Activated CD4-positive, alpha-beta T cell treated with anti-CD3 and anti-CD28 coated beads for 4 hours (primary cell): Measurements from ENCODE around the gene GJB6.
A peak's percentile ranks its signal among the peaks of the same experiment; 100 is the strongest.

Experiments used
- DNase-seq, 2 donors: peaks; one replicate each; pipeline ENCODE4 v3.0.0-alpha.2; 2020

Gene GJB6

DNA sequence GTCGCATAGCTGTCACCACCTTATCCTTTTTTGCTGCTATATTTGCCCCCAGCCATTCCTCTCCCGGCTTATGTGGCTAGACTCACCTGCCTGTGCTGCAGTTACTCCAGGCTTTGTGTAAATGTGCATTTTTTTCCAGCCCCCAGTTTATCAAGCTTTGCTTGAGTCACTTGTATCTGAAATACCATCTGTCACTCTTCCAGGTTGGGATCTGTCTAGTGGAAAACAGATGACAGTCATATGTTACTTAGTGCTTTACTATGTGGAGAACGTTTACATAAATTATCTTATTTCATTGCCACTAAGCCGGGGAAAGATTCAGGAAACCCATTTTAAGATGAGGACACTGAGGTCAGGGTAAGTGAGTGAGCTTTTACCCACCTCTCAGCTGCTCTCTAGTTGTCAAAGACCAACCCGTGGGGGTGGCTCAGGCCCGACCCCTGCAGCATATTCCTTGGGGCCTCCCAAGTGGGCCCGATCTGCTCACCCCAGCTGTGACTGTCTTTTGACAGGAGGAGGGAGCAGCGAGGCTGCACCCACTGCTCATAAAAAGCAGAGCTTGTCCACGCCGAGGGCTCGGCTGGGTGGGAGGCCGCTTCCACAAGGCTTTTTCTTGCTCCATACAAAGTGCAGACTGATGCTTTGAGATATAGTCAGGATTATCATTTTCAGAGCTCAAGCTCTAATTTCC lies 46.6 kb downstream of the GJB6 start:
- no peak for DNase-seq

DNA sequence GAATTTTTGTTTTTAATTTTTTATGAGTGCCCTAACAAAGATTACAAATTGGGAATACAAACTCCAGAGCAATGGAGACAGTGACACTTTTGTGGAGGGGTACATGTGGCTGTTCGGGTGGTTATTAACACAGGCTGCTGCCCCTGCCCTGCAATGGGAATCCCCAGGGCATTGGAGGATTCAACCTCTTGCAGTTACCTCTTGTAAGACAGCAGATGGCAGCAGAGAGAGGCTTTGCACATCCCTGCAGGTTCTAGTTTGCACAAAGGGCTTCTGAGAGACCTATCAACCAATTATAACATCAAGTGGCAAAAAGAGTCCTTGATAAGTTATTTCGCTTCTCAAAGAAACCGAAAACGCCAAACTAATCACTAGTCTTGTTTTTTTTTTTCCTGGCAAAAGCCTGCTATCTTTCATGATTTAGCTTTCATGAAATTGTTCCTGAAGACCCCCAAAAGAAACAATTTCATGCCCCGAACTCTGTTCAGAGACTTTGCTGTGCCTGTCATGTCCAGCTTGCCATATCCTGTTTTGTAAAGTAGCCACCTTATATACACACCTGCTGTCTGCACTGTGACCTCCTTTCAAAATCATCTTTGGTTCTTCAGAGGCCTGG lies 49.8 kb downstream of the GJB6 start:
- peak; percentile 41 to 51 for DNase-seq

DNA sequence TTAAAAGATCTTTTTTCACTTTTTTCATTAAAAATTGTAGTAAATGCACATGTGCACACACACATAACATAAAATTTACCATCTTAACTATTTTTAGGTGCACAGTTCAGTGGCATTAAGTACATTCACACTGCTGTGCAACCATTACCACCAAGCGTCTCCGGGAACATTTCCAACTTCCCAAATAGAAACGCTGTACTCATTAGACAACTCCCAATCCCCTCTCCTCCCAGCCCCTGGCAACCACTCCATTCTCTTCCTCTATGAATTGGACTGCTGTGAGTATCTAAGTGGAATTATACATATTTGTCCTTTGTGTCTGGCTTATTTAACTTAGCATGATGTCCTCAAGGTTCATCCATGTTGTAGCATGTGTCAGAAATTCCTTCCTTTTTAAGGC lies 50.9 kb downstream of the GJB6 start:
- DNase-seq: no peak

DNA sequence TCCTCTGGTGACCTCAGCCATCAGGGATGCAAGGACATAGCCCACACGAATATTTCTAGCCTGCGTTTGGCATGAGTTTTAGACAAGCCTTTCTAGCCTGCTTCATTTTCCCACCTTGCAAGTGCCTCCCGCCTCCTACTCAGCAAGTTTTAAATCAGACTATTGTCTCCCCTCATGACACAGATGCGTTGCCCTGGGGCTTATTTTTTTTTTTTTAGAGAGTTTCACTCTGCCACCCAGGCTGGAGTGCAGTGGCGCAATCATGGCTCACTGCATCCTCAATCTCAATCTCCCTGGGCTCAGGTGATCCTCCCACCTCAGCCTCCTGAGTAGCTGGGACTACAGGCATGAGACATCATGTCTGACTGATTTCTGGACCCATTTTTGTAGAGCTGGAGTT lies 54.0 kb downstream of the GJB6 start:
- DNase-seq: no peak

DNA sequence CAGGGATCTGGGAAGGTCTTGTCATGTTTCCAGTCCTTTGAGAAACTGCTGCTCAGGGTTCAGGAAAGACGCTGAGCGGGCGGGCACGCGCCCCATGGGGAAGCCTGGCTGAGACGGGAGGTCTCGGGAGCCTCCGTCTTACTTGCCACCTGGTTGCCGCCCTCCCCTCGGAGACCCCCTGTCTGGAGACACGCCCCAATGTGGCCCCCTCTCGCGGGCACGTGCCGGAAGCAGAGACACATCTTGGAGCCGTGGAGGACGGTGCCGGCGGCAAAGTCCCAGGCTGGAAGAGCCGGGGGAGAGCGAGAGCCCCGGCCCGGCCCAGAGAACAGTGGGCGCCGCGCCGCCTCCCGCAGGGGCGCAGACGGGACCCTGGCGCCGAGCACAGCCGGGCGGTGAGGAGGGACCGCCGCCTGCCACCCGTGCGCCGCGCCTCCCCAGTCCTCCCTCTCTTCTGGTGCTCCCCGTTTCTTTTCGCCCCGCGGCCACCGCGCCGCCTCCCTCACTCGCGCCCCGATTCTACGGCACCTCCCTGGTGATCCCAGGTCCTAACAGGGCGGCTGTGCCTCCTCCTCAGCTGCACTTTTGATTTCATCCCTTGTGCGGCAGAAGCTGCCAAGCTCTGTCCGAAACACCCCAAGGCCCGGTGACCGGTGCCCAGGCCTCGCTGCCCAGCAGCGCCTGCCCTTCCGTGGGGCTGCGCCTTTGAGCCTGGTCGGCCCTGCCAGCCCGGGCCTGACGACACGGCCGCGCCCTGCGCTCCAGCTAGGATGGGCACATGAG lies 54.9 kb downstream of the GJB6 start:
- DNase-seq: no peak

DNA sequence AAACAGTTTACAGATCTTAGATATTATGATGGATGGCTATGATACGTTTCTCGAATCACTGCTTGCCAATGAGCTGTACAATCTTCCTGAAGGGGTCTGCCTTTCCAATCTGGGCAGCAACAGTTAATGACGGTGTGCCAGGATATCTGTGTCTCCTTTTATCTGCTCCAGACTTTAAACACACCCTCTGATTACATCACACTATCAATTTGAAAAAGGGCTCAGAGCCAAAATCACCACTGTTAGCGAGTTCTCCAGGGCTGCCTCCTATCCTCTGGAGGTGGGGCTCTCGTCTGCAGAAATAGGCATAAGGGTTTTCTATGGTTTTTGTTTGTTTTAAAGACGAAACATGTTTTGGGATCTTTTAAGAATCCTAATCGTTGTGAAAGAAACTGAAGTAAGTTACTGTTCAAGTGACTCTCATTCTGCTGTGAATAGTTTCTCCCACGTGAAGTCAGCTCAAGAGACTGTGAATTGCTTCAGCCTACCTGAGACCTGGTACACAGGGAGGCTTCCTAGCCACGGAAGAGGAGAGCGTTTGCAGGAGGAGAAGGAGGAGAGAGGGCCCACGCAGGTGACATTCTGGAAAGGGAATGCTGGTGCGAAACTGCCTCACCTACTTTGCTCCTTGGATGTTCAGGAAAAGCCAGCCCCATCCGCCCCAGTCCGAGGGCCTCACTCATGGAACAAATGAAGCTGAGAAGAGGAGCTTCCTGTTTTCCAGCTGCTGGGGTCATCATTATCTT lies 56.0 kb downstream of the GJB6 start:
- no peak for DNase-seq

DNA sequence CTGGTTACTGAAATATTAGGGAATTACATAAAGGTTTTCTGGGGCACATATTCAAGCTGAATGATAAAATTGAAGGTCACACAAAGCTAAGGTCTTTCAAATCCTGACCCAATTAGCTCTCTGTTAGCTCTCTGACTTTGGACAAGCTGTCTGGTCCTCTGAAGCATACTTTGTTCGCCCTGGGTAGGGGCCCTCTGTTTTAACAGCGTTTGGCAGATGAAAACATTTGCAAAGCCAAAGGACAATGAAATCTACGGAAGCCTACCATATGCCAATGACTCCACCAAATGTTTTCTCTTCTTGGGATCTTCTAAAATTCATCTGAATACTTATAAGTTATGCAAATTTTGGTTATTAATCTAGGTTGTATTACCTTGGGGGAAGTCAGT lies 56.7 kb downstream of the GJB6 start:
- no peak for DNase-seq

DNA sequence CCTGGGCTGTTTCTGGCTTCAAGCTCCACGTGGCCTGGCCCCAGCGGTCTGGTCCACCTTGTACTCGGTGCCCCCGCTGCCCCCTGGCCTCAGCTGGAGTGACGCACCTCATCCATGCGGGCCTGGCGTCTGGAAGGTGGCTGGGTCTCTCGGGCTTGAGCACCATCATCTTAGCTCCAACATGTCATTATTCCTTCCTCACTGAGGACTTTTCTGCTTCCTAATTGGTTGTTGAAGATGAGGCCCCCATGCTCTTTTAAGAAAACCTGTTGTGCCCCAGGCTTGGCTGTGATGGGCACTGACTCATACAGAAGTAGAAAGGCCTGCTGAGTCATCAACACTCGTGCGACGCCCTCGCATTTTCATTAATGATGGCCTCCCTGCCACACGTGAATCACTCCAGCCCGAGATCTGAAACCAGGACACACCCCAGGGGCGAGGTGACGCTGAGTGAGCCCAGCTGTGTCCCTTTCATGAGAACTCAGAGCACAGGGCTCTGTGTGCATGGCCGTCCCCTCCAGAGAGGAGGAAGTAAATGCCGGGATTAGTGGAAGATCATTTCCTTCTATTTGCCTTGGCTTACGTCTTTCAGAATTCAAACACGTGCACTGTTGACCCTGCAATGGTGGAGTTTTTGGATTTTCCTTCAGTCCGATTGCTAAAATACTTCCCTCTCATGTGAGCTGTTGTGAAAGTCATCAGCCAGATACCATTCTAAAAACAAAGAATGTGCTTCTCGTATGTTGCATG lies 57.3 kb downstream of the GJB6 start:
- DNase-seq: peak; percentile 63 to 74

DNA sequence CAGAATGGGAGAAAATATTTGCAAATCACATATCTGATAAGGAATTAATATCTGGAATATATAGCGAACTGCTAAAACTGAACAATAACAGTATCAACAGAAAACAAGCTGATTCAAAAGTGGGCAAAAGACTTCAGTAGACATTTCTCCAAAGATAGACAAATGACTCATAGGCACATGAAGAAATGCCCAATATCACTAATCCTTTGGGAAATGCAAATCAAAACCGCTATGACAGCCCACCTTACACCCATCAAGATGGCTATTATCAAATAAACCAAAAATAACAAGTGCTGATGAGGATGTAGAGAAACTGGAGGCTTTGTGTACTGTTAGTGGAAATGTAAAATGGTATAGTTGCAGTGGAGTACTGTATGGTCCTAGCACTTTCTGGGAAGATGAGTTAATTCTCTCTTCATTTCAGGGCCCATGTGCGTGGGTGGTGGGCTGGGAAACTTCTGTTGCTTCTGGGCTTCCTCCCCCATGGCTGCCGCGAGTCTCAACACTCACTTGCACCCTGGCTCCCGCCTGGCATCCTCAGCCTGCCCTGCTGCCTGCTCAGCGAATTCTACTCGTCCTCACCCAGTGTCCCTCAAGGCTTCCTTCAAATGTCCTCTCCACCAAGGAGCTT lies 58.9 kb downstream of the GJB6 start:
- no peak for DNase-seq
